GM18498 (cell line): Measurements from ENCODE around the gene DIP2C.
"Not testable (repeated sequence)": the region's sequence is repeated elsewhere in the genome, so short reads cannot be mapped to it uniquely, and the experiment has no call there.

Experiments
- ATAC-seq: cut with Tn5 transposase; IDR thresholded peaks from one replicate; pipeline ENCODE4 v1.9.1; 2021; ENCODE audit warnings: mild to moderate bottlenecking, moderate library complexity; ENCODE audit not compliant: unreplicated experiment

DIP2C gene

DNA sequence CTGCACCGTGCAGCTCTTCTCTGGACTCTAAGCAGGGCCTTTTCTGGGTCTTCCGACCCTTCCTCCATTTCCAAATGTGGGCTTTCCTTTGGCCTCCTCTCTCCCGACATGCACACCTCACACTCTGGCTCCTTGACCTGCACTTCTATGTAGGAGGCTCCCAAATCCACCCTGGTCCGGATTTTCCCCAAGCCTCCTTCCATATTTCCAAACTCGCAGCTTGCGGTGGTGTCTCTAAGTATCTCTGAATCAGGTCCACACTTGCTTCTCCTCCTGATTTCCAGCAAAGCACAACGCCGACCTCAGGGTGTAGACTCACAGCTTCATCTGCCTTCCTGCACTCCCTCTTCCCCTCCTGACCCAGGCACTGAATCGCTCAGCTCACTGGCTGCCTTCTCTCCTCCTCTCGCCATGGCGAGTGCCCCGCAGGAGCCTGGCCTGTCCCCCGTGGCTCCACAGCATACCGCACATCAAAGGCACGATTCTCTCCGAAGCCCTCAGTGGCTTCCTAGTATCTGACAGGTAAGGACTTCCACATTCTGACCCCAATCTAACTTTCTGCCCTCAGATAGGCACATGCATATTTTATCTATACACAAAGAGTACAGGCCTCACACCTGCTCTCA, 27.8 kb downstream of the DIP2C start:
- ATAC-seq, result no peak

- no peak for ATAC-seq
Observed at GRCh38 chr10:660970-661596, 28.4 kb downstream of the DIP2C start.

GRCh38 chr10:660413-660969, 29.0 kb downstream of the DIP2C start:
- ATAC-seq, result no peak

GRCh38 chr10:659688-660141, 29.8 kb downstream of the DIP2C start:
- no peak for ATAC-seq

- ATAC-seq, result not testable (repeated sequence)
Observed at GRCh38 chr10:657816-658350, 31.6 kb downstream of the DIP2C start.

DNA sequence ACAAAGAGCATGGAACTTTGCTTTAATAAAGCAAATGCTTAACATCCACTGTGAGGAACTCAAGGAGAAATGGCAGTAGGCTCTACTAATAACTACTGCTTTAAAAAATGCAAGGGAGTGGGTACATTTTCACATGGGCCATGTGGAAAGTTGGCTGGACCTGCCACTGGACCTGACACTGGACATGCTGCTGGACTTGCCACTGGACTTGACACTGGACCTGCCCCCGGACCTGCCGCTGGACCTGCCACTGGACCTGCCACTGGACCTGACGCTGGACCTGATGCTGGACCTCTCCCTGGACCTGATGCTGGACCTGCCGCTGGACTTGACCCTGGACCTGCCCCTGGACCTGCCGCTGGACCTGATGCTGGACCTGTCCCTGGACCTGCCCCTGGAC, 32.6 kb downstream of the DIP2C start:
- ATAC-seq, result no peak

DNA sequence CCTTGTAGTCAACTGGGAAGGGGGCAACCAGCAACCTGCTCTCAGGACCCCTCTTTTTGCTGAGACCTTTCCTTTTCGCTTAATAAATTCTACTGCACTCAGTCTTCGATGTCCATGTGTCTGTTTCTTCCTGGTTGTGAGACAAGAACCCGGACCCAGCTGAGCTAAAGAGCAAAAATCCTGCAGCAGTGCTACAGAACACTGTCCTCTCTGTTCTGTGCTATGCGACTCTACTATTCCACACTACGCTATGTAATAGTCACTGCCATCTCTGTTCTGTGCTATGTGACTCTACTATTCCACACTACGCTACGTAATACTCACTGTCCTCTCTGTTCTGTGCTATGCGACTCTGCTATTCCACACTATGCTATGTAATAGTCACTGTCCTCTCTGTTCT, 34.3 kb downstream of the DIP2C start:
- ATAC-seq, result no peak

DNA sequence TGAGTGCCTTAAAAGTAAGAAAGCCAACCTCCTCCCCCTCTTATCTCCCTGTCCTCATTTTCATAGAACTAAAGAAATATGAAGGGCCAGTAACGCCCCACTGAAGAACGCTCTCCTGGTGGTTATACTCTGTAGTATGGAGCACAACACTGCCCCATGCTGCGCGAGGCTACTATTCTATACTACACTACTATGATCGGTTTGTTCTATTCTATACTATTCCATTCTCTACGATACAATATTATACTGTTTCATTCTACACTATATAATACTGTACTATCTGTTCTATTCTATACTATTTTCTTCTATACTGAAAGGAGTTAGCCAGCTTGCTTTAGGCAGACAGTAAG, 34.8 kb downstream of the DIP2C start:
- ATAC-seq, result no peak

DNA sequence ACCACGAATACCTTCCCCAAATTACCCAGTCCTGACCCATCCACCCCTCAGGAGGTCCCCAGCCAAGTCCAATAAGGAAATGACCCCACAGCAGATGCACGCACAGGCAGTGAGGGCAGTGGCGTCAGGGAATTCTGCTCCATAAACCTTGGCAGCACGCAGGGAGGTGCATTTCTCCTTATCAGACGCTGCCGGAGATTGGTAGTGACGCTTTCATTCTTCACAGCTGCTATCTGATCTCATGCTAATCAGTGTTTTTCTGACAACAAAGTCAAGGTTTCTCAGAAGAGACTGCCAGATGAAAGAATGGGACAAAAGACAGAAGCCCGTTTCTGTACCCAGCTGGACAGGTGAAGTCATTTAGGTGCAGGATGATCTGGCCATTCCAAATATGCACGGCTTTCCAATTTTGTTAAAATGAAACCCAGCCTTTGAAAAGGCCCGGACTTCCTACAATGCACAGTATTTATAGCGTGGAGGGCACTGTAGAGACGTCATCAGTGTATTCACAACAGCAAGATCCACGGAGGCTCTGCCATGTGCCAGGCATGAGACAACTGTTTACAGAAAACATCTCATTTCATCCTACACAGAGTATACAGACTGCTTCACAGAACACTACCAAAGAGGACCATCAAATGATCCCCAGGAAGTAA, 35.3 kb downstream of the DIP2C start:
- no peak for ATAC-seq

GRCh38 chr10:652832-653459, 36.5 kb downstream of the DIP2C start:
- not testable (repeated sequence) for ATAC-seq

DNA sequence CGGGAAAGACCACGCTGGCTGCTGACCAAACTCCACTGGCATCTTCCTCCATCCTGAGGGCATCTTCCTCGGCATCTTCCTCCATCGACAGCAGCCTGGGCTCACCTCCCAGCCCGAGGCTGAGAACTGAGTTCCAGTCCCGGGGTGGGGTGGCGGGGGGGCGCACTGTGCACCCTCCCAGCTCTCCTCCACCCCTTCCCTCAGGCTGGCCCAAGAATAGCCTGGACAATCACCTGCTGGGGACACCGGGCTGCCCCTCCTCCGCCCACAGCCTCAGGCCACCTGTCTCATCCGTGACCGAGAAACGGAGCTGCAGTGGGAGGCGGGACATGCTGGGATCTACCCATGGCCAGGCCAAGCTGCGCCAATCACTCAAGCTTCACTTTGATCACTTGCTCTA, 37.2 kb downstream of the DIP2C start:
- ATAC-seq, result no peak

- no peak for ATAC-seq
Observed at GRCh38 chr10:651692-652091, 37.8 kb downstream of the DIP2C start.

- ATAC-seq, result no peak
Observed at GRCh38 chr10:650886-651615, 38.4 kb downstream of the DIP2C start.

DNA sequence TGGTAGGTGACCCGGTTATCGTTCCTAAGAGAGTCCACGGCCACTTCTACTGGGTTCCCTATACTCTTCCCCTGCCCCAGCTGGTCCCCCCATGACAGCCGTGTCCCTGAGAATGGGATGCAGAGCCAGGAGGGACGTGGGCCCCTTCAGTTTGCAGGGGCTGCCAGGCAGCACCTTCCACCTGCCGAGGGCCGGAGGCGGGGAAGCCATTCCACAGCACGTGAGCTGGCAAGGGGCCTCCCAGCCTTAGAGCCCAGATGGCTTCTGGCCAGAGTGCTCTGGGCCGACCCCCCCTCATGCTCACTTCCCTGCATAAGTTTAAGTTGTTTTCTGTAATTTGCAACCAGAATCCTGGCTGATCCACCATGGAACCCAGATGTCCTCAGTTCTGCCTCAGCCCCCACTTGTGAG, 39.0 kb downstream of the DIP2C start:
- ATAC-seq, result no peak

GRCh38 chr10:649798-650440, 39.5 kb downstream of the DIP2C start:
- ATAC-seq, result no peak

GRCh38 chr10:649445-649797, 40.0 kb downstream of the DIP2C start:
- ATAC-seq, result no peak

GRCh38 chr10:647019-647418, 42.4 kb downstream of the DIP2C start:
- ATAC-seq, result not testable (repeated sequence)

- no peak for ATAC-seq
Observed at GRCh38 chr10:646118-646524, 43.3 kb downstream of the DIP2C start.

GRCh38 chr10:644943-645334, 44.5 kb downstream of the DIP2C start:
- ATAC-seq, result no peak
